NCI-H524 (cell line): Measurements from ENCODE around the gene DYNC1LI2.
"Not testable (repeated sequence)": the region's sequence is repeated elsewhere in the genome, so short reads cannot be mapped to it uniquely, and the experiment has no call there.

Experiments
- DNase-seq, 2 experiments: peaks; one replicate each; lab custom pipeline; 2025; lab: John Stamatoyannopoulos, UW

Gene DYNC1LI2

GRCh38 chr16:66696669-66697630, 54.5 kb downstream of the DYNC1LI2 start, which contains the start of gene CMTM4:
Gene CMTM4 (minus strand): TSS chr16:66696743. CDS start chr16:66696525, 218 bp downstream.
- DNase-seq = peak; percentile 69 to 85

- DNase-seq = peak in 1 of 2 experiments; percentile 40
Measured at GRCh38 chr16:66695935-66696668, 55.3 kb downstream of the DYNC1LI2 start.

- no peak for DNase-seq
Measured at GRCh38 chr16:66695471-66695934, 55.9 kb downstream of the DYNC1LI2 start.

GRCh38 chr16:66693149-66693548, 58.3 kb downstream of the DYNC1LI2 start:
- DNase-seq = no peak

GRCh38 chr16:66692341-66692740, 59.1 kb downstream of the DYNC1LI2 start:
- no peak for DNase-seq

- no peak for DNase-seq
Measured at GRCh38 chr16:66691234-66691633, 60.2 kb downstream of the DYNC1LI2 start.

GRCh38 chr16:66690106-66690847, 61.1 kb downstream of the DYNC1LI2 start:
- no peak for DNase-seq

- DNase-seq = no peak
Measured at GRCh38 chr16:66689282-66689681, 62.1 kb downstream of the DYNC1LI2 start.

- DNase-seq = no peak
Measured at GRCh38 chr16:66687906-66688625, 63.3 kb downstream of the DYNC1LI2 start.

GRCh38 chr16:66685501-66686115, 65.8 kb downstream of the DYNC1LI2 start:
- DNase-seq = not testable (repeated sequence)

- DNase-seq = no peak
Measured at GRCh38 chr16:66682271-66682670, 69.1 kb downstream of the DYNC1LI2 start.

GRCh38 chr16:66681676-66682075, 69.7 kb downstream of the DYNC1LI2 start:
- DNase-seq = no peak

GRCh38 chr16:66678337-66678736, 73.1 kb downstream of the DYNC1LI2 start:
- no peak for DNase-seq

- no peak for DNase-seq
Measured at GRCh38 chr16:66677836-66678235, 73.6 kb downstream of the DYNC1LI2 start.

GRCh38 chr16:66677179-66677578, 74.2 kb downstream of the DYNC1LI2 start:
- DNase-seq = no peak

- DNase-seq = no peak
Measured at GRCh38 chr16:66676599-66676998, 74.8 kb downstream of the DYNC1LI2 start.

- no peak for DNase-seq
Measured at GRCh38 chr16:66673691-66674090, 77.7 kb downstream of the DYNC1LI2 start.
